ENCODE data around the gene PAX2.

DNA sequence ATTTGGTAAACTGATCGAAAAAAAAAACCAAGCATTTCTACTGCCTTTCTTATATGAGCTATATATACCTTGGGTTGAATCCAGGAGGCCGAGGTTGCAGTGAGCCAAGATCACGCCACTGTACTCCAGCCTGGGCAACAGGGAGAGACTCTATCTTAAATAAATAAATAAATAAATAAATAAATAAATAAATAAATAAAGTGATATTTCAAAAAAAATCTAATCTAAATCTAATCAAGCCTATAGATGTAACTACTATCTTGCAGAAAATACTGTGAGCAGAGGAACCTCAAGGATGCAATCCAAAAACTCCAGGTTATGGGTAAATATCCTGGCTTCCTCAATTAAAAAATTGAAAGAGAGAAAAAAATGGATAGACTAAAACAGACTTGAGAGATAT lies 96.1 kb downstream of the PAX2 start:
- TF ChIP-seq ZFP30 (CRISPR knock-in tag; IDR thresholded peaks at IDR 0.05) = no peak
- no peak for TF ChIP-seq ARNTL (CRISPR knock-in tag; IDR thresholded peaks at IDR 0.05; ENCODE audit: borderline replicate concordance, low read depth)
- TF ChIP-seq ZFP3 (CRISPR knock-in tag; IDR thresholded peaks at IDR 0.05) = no peak
- TF ChIP-seq TCF4 (CRISPR knock-in tag; IDR thresholded peaks at IDR 0.05; ENCODE audit: borderline replicate concordance) = no peak
- TF ChIP-seq OSR1 (CRISPR knock-in tag; IDR thresholded peaks at IDR 0.05) = no peak
- no peak for TF ChIP-seq PPARA (CRISPR knock-in tag; IDR thresholded peaks at IDR 0.05; ENCODE audit: borderline replicate concordance)
- TF ChIP-seq TOX (CRISPR knock-in tag; IDR thresholded peaks at IDR 0.05; ENCODE audit: borderline replicate concordance) = no peak
- TF ChIP-seq ZC3H10 (CRISPR knock-in tag; IDR thresholded peaks at IDR 0.05) = no peak
- TF ChIP-seq BACH2 (CRISPR knock-in tag; IDR thresholded peaks at IDR 0.05; ENCODE audit: borderline replicate concordance) = no peak
- no peak for TF ChIP-seq CSDC2 (CRISPR knock-in tag; IDR thresholded peaks at IDR 0.05)
- no peak for TF ChIP-seq ZNF70 (CRISPR knock-in tag; IDR thresholded peaks at IDR 0.05)
- no peak for TF ChIP-seq ZNF565 (CRISPR knock-in tag; conservative IDR thresholded peaks at IDR 0.05; ENCODE audit: low read depth)

Measured in SK-N-SH treated with all-trans-retinoic acid at 6 μM for 48 hours (cell line).